Measurements from ENCODE around the gene IDI2.
A peak's percentile ranks its signal among the peaks of the same experiment; 100 is the strongest.

DNA sequence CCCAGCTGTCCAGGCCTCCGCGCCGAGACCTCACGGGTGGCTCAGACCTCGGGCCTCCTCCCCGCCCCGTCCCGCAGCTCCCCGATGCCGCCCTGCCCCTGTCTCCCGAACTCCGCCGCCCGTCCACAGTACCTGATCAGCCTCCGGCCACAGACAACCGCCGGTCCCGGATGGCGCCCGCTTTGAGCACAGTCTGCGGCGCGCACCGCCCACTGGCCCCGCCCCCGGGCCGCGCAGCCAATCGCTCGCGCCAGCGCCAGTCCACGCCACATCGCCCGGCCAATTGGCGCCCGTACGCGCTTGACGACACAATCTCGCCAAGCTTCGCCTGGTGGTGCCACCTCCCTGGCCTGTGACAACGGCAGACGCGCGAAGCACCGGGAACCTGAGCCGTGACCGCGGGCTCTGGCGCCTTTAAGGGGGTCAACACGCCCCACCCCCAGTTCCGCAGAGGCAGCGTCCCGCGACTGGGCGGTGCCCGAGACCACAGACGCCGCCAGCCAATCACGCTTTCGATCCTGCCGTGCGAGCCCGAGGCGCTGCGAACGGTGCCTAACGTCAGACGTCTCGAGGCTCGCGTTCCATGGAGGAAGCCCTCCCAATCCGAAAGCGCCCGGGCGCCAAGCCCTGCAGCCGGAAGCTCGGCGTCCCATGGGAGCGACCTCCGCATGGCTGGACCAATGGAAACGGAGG is 23.2 kb upstream of the IDI2 start, which contains the start of gene IDI1:
- TF ChIP-seq, protein P1, sequence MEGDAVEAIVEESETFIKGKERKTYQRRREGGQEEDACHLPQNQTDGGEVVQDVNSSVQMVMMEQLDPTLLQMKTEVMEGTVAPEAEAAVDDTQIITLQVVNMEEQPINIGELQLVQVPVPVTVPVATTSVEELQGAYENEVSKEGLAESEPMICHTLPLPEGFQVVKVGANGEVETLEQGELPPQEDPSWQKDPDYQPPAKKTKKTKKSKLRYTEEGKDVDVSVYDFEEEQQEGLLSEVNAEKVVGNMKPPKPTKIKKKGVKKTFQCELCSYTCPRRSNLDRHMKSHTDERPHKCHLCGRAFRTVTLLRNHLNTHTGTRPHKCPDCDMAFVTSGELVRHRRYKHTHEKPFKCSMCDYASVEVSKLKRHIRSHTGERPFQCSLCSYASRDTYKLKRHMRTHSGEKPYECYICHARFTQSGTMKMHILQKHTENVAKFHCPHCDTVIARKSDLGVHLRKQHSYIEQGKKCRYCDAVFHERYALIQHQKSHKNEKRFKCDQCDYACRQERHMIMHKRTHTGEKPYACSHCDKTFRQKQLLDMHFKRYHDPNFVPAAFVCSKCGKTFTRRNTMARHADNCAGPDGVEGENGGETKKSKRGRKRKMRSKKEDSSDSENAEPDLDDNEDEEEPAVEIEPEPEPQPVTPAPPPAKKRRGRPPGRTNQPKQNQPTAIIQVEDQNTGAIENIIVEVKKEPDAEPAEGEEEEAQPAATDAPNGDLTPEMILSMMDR (conservative IDR thresholded peaks at IDR 0.05) = no peak
- 0 out of 2 replicates have a peak, but pooled peaks have one; percentile 2 for TF ChIP-seq ZFX (IDR thresholded peaks at IDR 0.05)

All from C4-2B (cell line).